Astrocyte (in vitro differentiated cells and primary cell): ENCODE data around the gene DMXL2. TPM values are rescaled to one million over a fixed set of nuclear protein-coding genes. Genes with fewer than 3 reads are reported as not detected.

Experiments
- DNase-seq: peaks from one replicate; pipeline ENCODE4 v3.0.0-alpha.2; 2010; ENCODE audit warnings: low read depth
- FAIRE-seq: peaks from 2 replicates; lab custom pipeline; 2011; peaks lifted over from hg19 to GRCh38; lab: Jason Lieb, UNC
- H2AFZ ChIP-seq: 2 replicates; pipeline ENCODE4 v1.6.0; 2012; ENCODE audit warnings: low read depth, low read length, inconsistent platforms
- H3K27ac ChIP-seq: 2 replicates; pipeline ENCODE4 v1.5.1; 2011; ENCODE audit warnings: low read depth, low read length, inconsistent platforms
- H3K27me3 ChIP-seq: 2 replicates; pipeline ENCODE4 v1.6.0; 2011; ENCODE audit warnings: low read length, inconsistent platforms; ENCODE audit not compliant: insufficient read depth
- H3K36me3 ChIP-seq: 2 replicates; pipeline ENCODE4 v1.5.1; 2011; ENCODE audit warnings: low read length, inconsistent platforms; ENCODE audit not compliant: insufficient read depth
- H3K4me1 ChIP-seq: 2 replicates; pipeline ENCODE4 v1.5.1; 2011; ENCODE audit warnings: low read length, inconsistent platforms; ENCODE audit not compliant: insufficient read depth
- H3K4me2 ChIP-seq: 2 replicates; pipeline ENCODE4 v1.6.0; 2012; ENCODE audit warnings: low read length, inconsistent platforms
- H3K4me3 ChIP-seq: 2 replicates; pipeline ENCODE4 v1.5.1; 2011; ENCODE audit warnings: low read depth, mild to moderate bottlenecking, low read length, inconsistent platforms; ENCODE audit not compliant: insufficient read depth
- H3K79me2 ChIP-seq: 2 replicates; pipeline ENCODE4 v1.6.0; 2012; ENCODE audit warnings: mild to moderate bottlenecking, low read length, inconsistent platforms; ENCODE audit not compliant: insufficient read depth
- H3K9ac ChIP-seq: 2 replicates; pipeline ENCODE4 v1.6.0; 2012; ENCODE audit warnings: mild to moderate bottlenecking, low read length, inconsistent platforms
- H3K9me3 ChIP-seq: 2 replicates; pipeline ENCODE4 v1.5.1; 2012; ENCODE audit warnings: low read depth, mild to moderate bottlenecking, low read length, inconsistent platforms; ENCODE audit not compliant: insufficient read depth
- H4K20me1 ChIP-seq: 2 replicates; pipeline ENCODE4 v1.6.0; 2012; ENCODE audit warnings: low read length, inconsistent platforms; ENCODE audit not compliant: insufficient read depth
- H3K27ac Mint-ChIP-seq: one replicate; pipeline ENCODE4 v1.8.0; 2021; ENCODE audit warnings: mild to moderate bottlenecking, mixed read lengths; ENCODE audit not compliant: unreplicated experiment
- H3K27me3 Mint-ChIP-seq: one replicate; pipeline ENCODE4 v1.8.0; 2021; ENCODE audit warnings: low read depth, mixed read lengths; ENCODE audit not compliant: unreplicated experiment
- H3K36me3 Mint-ChIP-seq: one replicate; pipeline ENCODE4 v1.8.0; 2021; ENCODE audit warnings: low read depth, mixed read lengths; ENCODE audit not compliant: unreplicated experiment
- H3K4me1 Mint-ChIP-seq: one replicate; pipeline ENCODE4 v1.8.0; 2021; ENCODE audit warnings: low read depth, mixed read lengths; ENCODE audit not compliant: unreplicated experiment
- H3K4me3 Mint-ChIP-seq: one replicate; pipeline ENCODE4 v1.8.0; 2021; ENCODE audit warnings: mild to moderate bottlenecking, moderate library complexity, mixed read lengths; ENCODE audit not compliant: unreplicated experiment
- H3K9me3 Mint-ChIP-seq: one replicate; pipeline ENCODE4 v1.8.0; 2021; ENCODE audit warnings: mild to moderate bottlenecking, mixed read lengths; ENCODE audit not compliant: unreplicated experiment
- CTCF ChIP-seq: IDR thresholded peaks from 2 replicates; pipeline ENCODE4 v1.5.1; 2011; ENCODE audit warnings: low read depth, mild to moderate bottlenecking, inconsistent platforms, low read length, moderate library complexity; ENCODE audit not compliant: insufficient read depth
- EZH2 ChIP-seq: IDR thresholded peaks from 2 replicates; pipeline ENCODE4 v1.6.1; 2012; ENCODE audit warnings: mild to moderate bottlenecking, low read length, inconsistent platforms; ENCODE audit not compliant: insufficient read depth
- total RNA-seq: library from RNA; stranded (reverse); gene quantifications from 2 replicates; pipeline ENCODE4 v1.2.1, GENCODE V29; 2021

Gene DMXL2
- total RNA-seq, 1 donor from 2014 or later = 19.0 TPM

GRCh38 chr15:51496246-51496645, 126.3 kb downstream of the DMXL2 start:
- DNase-seq (no peak), FAIRE-seq (no peak)
- H3K9me3 Mint-ChIP-seq = peaks cover 3% of the 10 kb centered on the region
- TF ChIP-seq EZH2 (no peak), CTCF (no peak)
- peaks cover 8% of the 10 kb centered on the region for H3K36me3 Mint-ChIP-seq
- Histone ChIP-seq H3K27me3 (no peaks in the 10 kb centered on the region), H3K27ac (no peak overlapping the region), H2AFZ (no peak overlapping the region), H3K4me1 (peaks cover 7% of the 10 kb centered on the region), H3K4me3 (no peak overlapping the region), H3K9me3 (no peaks in the 10 kb centered on the region), H3K36me3 (no peaks in the 10 kb centered on the region), H3K79me2 (no peaks in the 10 kb centered on the region), H3K9ac (no peak overlapping the region), H3K4me2 (no peak overlapping the region), H4K20me1 (no peaks in the 10 kb centered on the region)
- H3K4me1 Mint-ChIP-seq = peaks cover 2% of the 10 kb centered on the region
- H3K27me3 Mint-ChIP-seq = no peaks in the 10 kb centered on the region
- no peak overlapping the region for H3K4me3 Mint-ChIP-seq
- no peak overlapping the region for H3K27ac Mint-ChIP-seq

- H3K4me3 ChIP-seq = no peak overlapping the region
- H3K9ac ChIP-seq = no peak overlapping the region
- Mint-ChIP-seq H3K27ac (no peak overlapping the region), H3K36me3 (peaks cover 8% of the 10 kb centered on the region), H3K4me1 (peaks cover 2% of the 10 kb centered on the region), H3K9me3 (peaks cover 3% of the 10 kb centered on the region), H3K27me3 (no peaks in the 10 kb centered on the region), H3K4me3 (no peak overlapping the region)
- H3K36me3 ChIP-seq = no peaks in the 10 kb centered on the region
- no peaks in the 10 kb centered on the region for H3K9me3 ChIP-seq
- FAIRE-seq (no peak), DNase-seq (peak; percentile 59)
- no peak overlapping the region for H2AFZ ChIP-seq
- no peaks in the 10 kb centered on the region for H3K27me3 ChIP-seq
- H3K79me2 ChIP-seq = no peaks in the 10 kb centered on the region
- peak overlapping the region; percentile 69 for H3K4me2 ChIP-seq
- H3K4me1 ChIP-seq = peaks cover 7% of the 10 kb centered on the region
- TF ChIP-seq CTCF = no peak
- TF ChIP-seq EZH2 = no peak
- H4K20me1 ChIP-seq = no peaks in the 10 kb centered on the region
- no peak overlapping the region for H3K27ac ChIP-seq
Measured at GRCh38 chr15:51494411-51495314, 127.9 kb downstream of the DMXL2 start.

- TF ChIP-seq CTCF (no peak), EZH2 (no peak)
- Mint-ChIP-seq H3K36me3 (peaks cover 7% of the 10 kb centered on the region), H3K9me3 (peaks cover 3% of the 10 kb centered on the region), H3K27me3 (no peaks in the 10 kb centered on the region), H3K4me1 (peaks cover 2% of the 10 kb centered on the region), H3K27ac (no peak overlapping the region), H3K4me3 (no peak overlapping the region)
- no peaks in the 10 kb centered on the region for H3K27me3 ChIP-seq
- no peaks in the 10 kb centered on the region for H4K20me1 ChIP-seq
- H2AFZ ChIP-seq = no peak overlapping the region
- H3K4me1 ChIP-seq = peaks cover 7% of the 10 kb centered on the region
- H3K36me3 ChIP-seq = no peaks in the 10 kb centered on the region
- FAIRE-seq (no peak), DNase-seq (peak; percentile 33)
- H3K4me2 ChIP-seq = no peak overlapping the region
- no peaks in the 10 kb centered on the region for H3K79me2 ChIP-seq
- no peak overlapping the region for H3K4me3 ChIP-seq
- no peaks in the 10 kb centered on the region for H3K9me3 ChIP-seq
- H3K9ac ChIP-seq = no peak overlapping the region
- no peak overlapping the region for H3K27ac ChIP-seq
Measured at GRCh38 chr15:51493892-51494291, 128.7 kb downstream of the DMXL2 start.
